Colonic mucosa (tissue), 4 donors: ENCODE data around the gene CD209. TPM values are rescaled to one million over a fixed set of nuclear protein-coding genes. Genes with fewer than 3 reads are reported as not detected.

Experiments used
- DNase-seq: peaks from one replicate; pipeline ENCODE4 v3.0.0-alpha.2; 2020
- H3K27ac ChIP-seq: fragments of 200-600 bp; one replicate; pipeline ENCODE4 v1.8.0; 2021
- H3K27me3 ChIP-seq: fragments of 200-600 bp; one replicate; pipeline ENCODE4 v1.8.0; 2021
- H3K36me3 ChIP-seq: fragments of 200-600 bp; one replicate; pipeline ENCODE4 v1.8.0; 2021
- H3K4me1 ChIP-seq: fragments of 200-600 bp; one replicate; pipeline ENCODE4 v1.8.0; 2021; ENCODE audit warnings: mild to moderate bottlenecking
- H3K4me3 ChIP-seq: fragments of 200-600 bp; one replicate; pipeline ENCODE4 v1.8.0; 2021
- H3K9ac ChIP-seq, 2 donors: one replicate each; pipeline ENCODE4 v1.7.0; 2013; ENCODE audit warnings: control low read depth in 2 of 2, low read depth in 2 of 2, low read length in 2 of 2
- H3K9me3 ChIP-seq: fragments of 200-600 bp; one replicate; pipeline ENCODE4 v1.8.0; 2021
- CTCF ChIP-seq: fragments of 200-600 bp; IDR thresholded peaks from one replicate; pipeline ENCODE4 v1.8.0; 2022; ENCODE audit warnings: antibody characterized with exemption, mild to moderate bottlenecking
- intact Hi-C: fragments of 100-400 bp; cut with DNase I; formaldehyde crosslinking; loops from one replicate; pipeline ENCODE4 v1.14.1; 2022
- total RNA-seq, 2 donors: library from RNA; stranded (reverse); fragmentation: NEBNext Ultra II Directional in 1 of 2; extraction: Animal tissue kit (Norgen Biotek cat#: 25700) in 1 of 2; gene quantifications; one replicate each; pipeline ENCODE4 v1.2.1, GENCODE V29; 2021
- donor health status: healthy.
- donor health status: DM: no; HTN: no; CAD: no.
- donor health status: DM: no; HTN: no; CAD: no.

Gene CD209
- total RNA-seq, 2 donors from 2014 or later: 4.0 to 12.1 TPM

GRCh38 chr19:7738023-7738422 is 9.3 kb downstream of the CD209 start:
- intact Hi-C loops: no loop called here
- Histone ChIP-seq H3K27me3 (no peaks in the 10 kb centered on the region), H3K36me3 (no peaks in the 10 kb centered on the region), H3K4me3 (no peak overlapping the region), H3K27ac (no peak overlapping the region), H3K9me3 (no peaks in the 10 kb centered on the region), H3K9ac (no peak overlapping the region), H3K4me1 (no peaks in the 10 kb centered on the region)
- TF ChIP-seq CTCF: no peak
- no peak for DNase-seq

GRCh38 chr19:7737215-7737614 is 10.1 kb downstream of the CD209 start:
- Histone ChIP-seq H3K27ac (no peak overlapping the region), H3K9me3 (no peaks in the 10 kb centered on the region), H3K27me3 (no peaks in the 10 kb centered on the region), H3K9ac (no peak overlapping the region), H3K36me3 (no peaks in the 10 kb centered on the region), H3K4me3 (no peak overlapping the region), H3K4me1 (no peaks in the 10 kb centered on the region)
- TF ChIP-seq CTCF: no peak
- intact Hi-C loops: no loop called here
- no peak for DNase-seq

- Histone ChIP-seq H3K4me3 (no peak overlapping the region), H3K27me3 (no peaks in the 10 kb centered on the region), H3K4me1 (no peaks in the 10 kb centered on the region), H3K9ac (no peak overlapping the region), H3K36me3 (no peaks in the 10 kb centered on the region), H3K27ac (no peak overlapping the region), H3K9me3 (no peaks in the 10 kb centered on the region)
- no peak for DNase-seq
- no peak for TF ChIP-seq CTCF
- intact Hi-C loops: no loop called here
These were observed 11.2 kb downstream of the CD209 start for GRCh38 chr19:7736148-7736547.

GRCh38 chr19:7734220-7735203 is 12.8 kb downstream of the CD209 start:
- H3K27ac ChIP-seq: no peak overlapping the region
- no peak overlapping the region for H3K9ac ChIP-seq
- DNase-seq: no peak
- H3K4me3 ChIP-seq: no peak overlapping the region
- H3K36me3 ChIP-seq: no peaks in the 10 kb centered on the region
- intact Hi-C loops: no loop called here
- no peaks in the 10 kb centered on the region for H3K4me1 ChIP-seq
- TF ChIP-seq CTCF: no peak
- H3K27me3 ChIP-seq: peaks cover 11% of the 10 kb centered on the region
- H3K9me3 ChIP-seq: no peaks in the 10 kb centered on the region

- intact Hi-C loops: no loop called here
- Histone ChIP-seq H3K4me1 (no peaks in the 10 kb centered on the region), H3K9me3 (no peaks in the 10 kb centered on the region), H3K4me3 (no peak overlapping the region), H3K27me3 (peaks cover 15% of the 10 kb centered on the region), H3K27ac (no peak overlapping the region), H3K36me3 (no peaks in the 10 kb centered on the region), H3K9ac (no peak overlapping the region)
- no peak for DNase-seq
- no peak for TF ChIP-seq CTCF
These were observed 14.0 kb downstream of the CD209 start for GRCh38 chr19:7733376-7733775.
